GM23338 (cell line): ENCODE results near the gene SPPL2C. TPM values are rescaled to one million over a fixed set of nuclear protein-coding genes. Genes with fewer than 3 reads are reported as not detected.

Experiments
- ATAC-seq: fragments of 200-7000 bp; cut with Tn5 transposase; 3 replicates; pipeline ENCODE4 v1.9.1; 2020
- DNase-seq: peaks from one replicate; pipeline ENCODE4 v3.0.0-alpha.2; 2015; ENCODE audit warnings: low spot score
- H2AFZ ChIP-seq: fragments of 200-600 bp; sonication (generic); 2 replicates; pipeline ENCODE4 v1.8.0; 2016; ENCODE audit warnings: antibody characterized with exemption, mild to moderate bottlenecking, moderate library complexity
- H3F3A ChIP-seq: fragments of 200-600 bp; sonication (generic); replicated peaks from 2 replicates; pipeline ENCODE4 v1.8.0; 2017; ENCODE audit warnings: antibody characterized with exemption, mixed run types, low read depth
- H3K27ac ChIP-seq: fragments of 200-600 bp; sonication (generic); 2 replicates; pipeline ENCODE4 v1.6.1; 2016; ENCODE audit warnings: low read depth
- H3K27me3 ChIP-seq: fragments of 200-600 bp; sonication (generic); 2 replicates; pipeline ENCODE4 v1.8.0; 2016; ENCODE audit warnings: mild to moderate bottlenecking, mixed run types, moderate library complexity; ENCODE audit not compliant: insufficient read depth
- H3K36me3 ChIP-seq: fragments of 200-600 bp; sonication (generic); 2 replicates; pipeline ENCODE4 v1.8.0; 2016; ENCODE audit warnings: mild to moderate bottlenecking; ENCODE audit not compliant: insufficient read depth
- H3K4me1 ChIP-seq: fragments of 200-600 bp; sonication (generic); 2 replicates; pipeline ENCODE4 v1.8.0; 2016; ENCODE audit warnings: mild to moderate bottlenecking, moderate library complexity; ENCODE audit not compliant: insufficient read depth
- H3K4me2 ChIP-seq: fragments of 200-600 bp; sonication (generic); 2 replicates; pipeline ENCODE4 v1.7.1; 2017; ENCODE audit warnings: mixed run types
- H3K4me3 ChIP-seq: fragments of 200-600 bp; sonication (generic); 2 replicates; pipeline ENCODE4 v1.6.1; 2016; ENCODE audit warnings: mixed run types
- H3K79me2 ChIP-seq: fragments of 200-600 bp; sonication (generic); replicated peaks from 2 replicates; pipeline ENCODE4 v1.8.0; 2017; ENCODE audit warnings: mild to moderate bottlenecking; ENCODE audit not compliant: insufficient read depth
- H3K9me2 ChIP-seq: fragments of 200-600 bp; sonication (generic); 2 replicates; pipeline ENCODE4 v1.8.0; 2017; ENCODE audit not compliant: insufficient read depth
- H4K20me1 ChIP-seq: fragments of 200-600 bp; sonication (generic); replicated peaks from 2 replicates; pipeline ENCODE4 v1.8.0; 2017; ENCODE audit warnings: mild to moderate bottlenecking; ENCODE audit not compliant: insufficient read depth
- H3K27ac Mint-ChIP-seq: 2 replicates; pipeline ENCODE4 v1.8.0; 2020; ENCODE audit warnings: inconsistent platforms, mild to moderate bottlenecking, moderate library complexity, mixed read lengths
- H3K27me3 Mint-ChIP-seq: 3 replicates; pipeline ENCODE4 v1.8.0; 2022; ENCODE audit warnings: low read depth, mild to moderate bottlenecking, moderate library complexity, mixed read lengths, inconsistent platforms; ENCODE audit not compliant: insufficient read depth, poor library complexity
- H3K36me3 Mint-ChIP-seq: 3 replicates; pipeline ENCODE4 v1.8.0; 2021; ENCODE audit warnings: low read depth, mild to moderate bottlenecking, inconsistent platforms, moderate library complexity, mixed read lengths
- H3K4me1 Mint-ChIP-seq: 3 replicates; pipeline ENCODE4 v1.8.0; 2020; ENCODE audit warnings: mild to moderate bottlenecking, inconsistent platforms, mixed read lengths
- H3K4me3 Mint-ChIP-seq: 3 replicates; pipeline ENCODE4 v1.8.0; 2021; ENCODE audit warnings: moderate library complexity, mild to moderate bottlenecking, inconsistent platforms, mixed read lengths
- H3K9me3 Mint-ChIP-seq: 3 replicates; pipeline ENCODE4 v1.8.0; 2020; ENCODE audit warnings: moderate library complexity, mild to moderate bottlenecking, inconsistent platforms, mixed read lengths
- CREB1 ChIP-seq: fragments of 250-450 bp; sonication (Bioruptor Pico); IDR thresholded peaks from 2 replicates; pipeline ENCODE4 v1.5.0; 2020; ENCODE audit warnings: low read depth, mild to moderate bottlenecking, moderate library complexity
- CTCF ChIP-seq, 2 experiments: fragments of 200-600 bp in 1 of 2; sonication (generic) in 1 of 2; conservative IDR thresholded peaks; 2 replicates each; pipeline versions ENCODE4 v1.5.1 to v1.6.1; 2016 to 2017; ENCODE audit warnings: antibody characterized with exemption in 2 of 2, low read depth in 2 of 2, mild to moderate bottlenecking in 2 of 2, moderate library complexity in 1 of 2
- EZH2 ChIP-seq: fragments of 200-600 bp; sonication (generic); IDR thresholded peaks from one replicate; pipeline ENCODE4 v1.8.0; 2017; ENCODE audit warnings: antibody characterized with exemption, mild to moderate bottlenecking, low read depth; ENCODE audit not compliant: unreplicated experiment
- JUNB ChIP-seq: IDR thresholded peaks from one replicate; pipeline ENCODE4 v1.6.1; 2016; ENCODE audit warnings: antibody characterized with exemption; ENCODE audit not compliant: unreplicated experiment
- NANOG ChIP-seq: IDR thresholded peaks from 2 replicates; pipeline ENCODE4 v1.6.1; 2016; ENCODE audit warnings: antibody characterized with exemption, borderline replicate concordance
- POLR2AphosphoS5 ChIP-seq: IDR thresholded peaks from 2 replicates; pipeline ENCODE4 v1.6.1; 2016; ENCODE audit warnings: antibody characterized with exemption, low read depth
- STAT1 ChIP-seq: IDR thresholded peaks from one replicate; pipeline ENCODE4 v1.6.1; 2016; ENCODE audit warnings: antibody characterized with exemption; ENCODE audit not compliant: unreplicated experiment
- ZNF114 ChIP-seq: fragments of 250-450 bp; sonication (Bioruptor Pico); IDR thresholded peaks from 2 replicates; pipeline ENCODE4 v1.5.0; 2020; ENCODE audit warnings: mild to moderate bottlenecking, moderate library complexity
- ZNF331 ChIP-seq: fragments of 250-450 bp; sonication (Bioruptor Pico); IDR thresholded peaks from 2 replicates; pipeline ENCODE4 v1.5.0; 2020; ENCODE audit warnings: low read depth, mild to moderate bottlenecking, moderate library complexity
- polyA plus RNA-seq: library from polyadenylated mRNA; unstranded; fragments of >200 nt; fragmentation: Nextera tagmentation; extraction: Ambion mirVana; gene quantifications from 2 replicates; pipeline ENCODE4 v1.2.1, GENCODE V29; 2016
- total RNA-seq: library from RNA; depleted of rRNA; stranded (reverse); fragments of >200 nt; shearing (Covaris generic); gene quantifications from 2 replicates; pipeline ENCODE4 v1.2.3, GENCODE V29; 2014
- TF ChIP-seq, protein P1 (sequence below): IDR thresholded peaks from 2 replicates; pipeline ENCODE4 v1.6.1; 2016; ENCODE audit warnings: antibody characterized with exemption
- TF ChIP-seq, protein P2 (sequence below): IDR thresholded peaks from one replicate; pipeline ENCODE4 v1.6.1; 2018; ENCODE audit warnings: antibody characterized with exemption; ENCODE audit not compliant: unreplicated experiment

SPPL2C gene
- total and polyA plus RNA-seq, 2 experiments from 2014 or later = 0.14 TPM; not detected in 1

GRCh38 chr17:45828582-45829133, 16.0 kb upstream of the SPPL2C start:
- Mint-ChIP-seq H3K4me1 (no peaks in the 10 kb centered on the region), H3K27me3 (peaks cover 10% of the 10 kb centered on the region), H3K9me3 (no peaks in the 10 kb centered on the region), H3K27ac (no peak overlapping the region), H3K4me3 (no peak overlapping the region), H3K36me3 (no peaks in the 10 kb centered on the region)
- H3K4me2 ChIP-seq = no peak overlapping the region
- H3F3A ChIP-seq = no peaks in the 10 kb centered on the region
- TF ChIP-seq STAT1 (no peak), CTCF (conservative IDR thresholded peaks at IDR 0.05; ENCODE audit: low read depth in 2 of 2) (0 out of 4 replicates have a peak, but pooled peaks of 1 of the 2 experiments have one; percentile 27)
- DNase-seq = no peak
- no peak for ATAC-seq
- H4K20me1 ChIP-seq = no peaks in the 10 kb centered on the region
- no peak overlapping the region for H3K4me3 ChIP-seq
- H3K27me3 ChIP-seq = no peaks in the 10 kb centered on the region
- no peaks in the 10 kb centered on the region for H3K79me2 ChIP-seq
- no peaks in the 10 kb centered on the region for H3K36me3 ChIP-seq
- no peak overlapping the region for H3K27ac ChIP-seq
- H3K4me1 ChIP-seq = no peaks in the 10 kb centered on the region
- no peak overlapping the region for H2AFZ ChIP-seq
- no peaks in the 10 kb centered on the region for H3K9me2 ChIP-seq

- Histone ChIP-seq H3K27ac (no peak overlapping the region), H3K4me3 (no peak overlapping the region), H3K36me3 (no peaks in the 10 kb centered on the region), H3K27me3 (no peaks in the 10 kb centered on the region), H2AFZ (no peak overlapping the region), H4K20me1 (no peaks in the 10 kb centered on the region), H3F3A (no peaks in the 10 kb centered on the region), H3K4me2 (no peak overlapping the region), H3K4me1 (no peaks in the 10 kb centered on the region), H3K79me2 (no peaks in the 10 kb centered on the region), H3K9me2 (no peaks in the 10 kb centered on the region)
- peaks cover 9% of the 10 kb centered on the region for H3K27me3 Mint-ChIP-seq
- H3K9me3 Mint-ChIP-seq = no peaks in the 10 kb centered on the region
- H3K4me3 Mint-ChIP-seq = no peak overlapping the region
- H3K4me1 Mint-ChIP-seq = no peaks in the 10 kb centered on the region; the same call in 2 of the 3 replicates
- no peaks in the 10 kb centered on the region for H3K36me3 Mint-ChIP-seq
- ATAC-seq (no peak; the same call in 2 of the 3 replicates), DNase-seq (no peak)
- H3K27ac Mint-ChIP-seq = no peak overlapping the region
- no peak for TF ChIP-seq EZH2
- TF ChIP-seq, protein P1, sequence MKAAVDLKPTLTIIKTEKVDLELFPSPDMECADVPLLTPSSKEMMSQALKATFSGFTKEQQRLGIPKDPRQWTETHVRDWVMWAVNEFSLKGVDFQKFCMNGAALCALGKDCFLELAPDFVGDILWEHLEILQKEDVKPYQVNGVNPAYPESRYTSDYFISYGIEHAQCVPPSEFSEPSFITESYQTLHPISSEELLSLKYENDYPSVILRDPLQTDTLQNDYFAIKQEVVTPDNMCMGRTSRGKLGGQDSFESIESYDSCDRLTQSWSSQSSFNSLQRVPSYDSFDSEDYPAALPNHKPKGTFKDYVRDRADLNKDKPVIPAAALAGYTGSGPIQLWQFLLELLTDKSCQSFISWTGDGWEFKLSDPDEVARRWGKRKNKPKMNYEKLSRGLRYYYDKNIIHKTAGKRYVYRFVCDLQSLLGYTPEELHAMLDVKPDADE = no peak
- TF ChIP-seq JUNB = no peak
- TF ChIP-seq STAT1 = no peak
- TF ChIP-seq, protein P2, sequence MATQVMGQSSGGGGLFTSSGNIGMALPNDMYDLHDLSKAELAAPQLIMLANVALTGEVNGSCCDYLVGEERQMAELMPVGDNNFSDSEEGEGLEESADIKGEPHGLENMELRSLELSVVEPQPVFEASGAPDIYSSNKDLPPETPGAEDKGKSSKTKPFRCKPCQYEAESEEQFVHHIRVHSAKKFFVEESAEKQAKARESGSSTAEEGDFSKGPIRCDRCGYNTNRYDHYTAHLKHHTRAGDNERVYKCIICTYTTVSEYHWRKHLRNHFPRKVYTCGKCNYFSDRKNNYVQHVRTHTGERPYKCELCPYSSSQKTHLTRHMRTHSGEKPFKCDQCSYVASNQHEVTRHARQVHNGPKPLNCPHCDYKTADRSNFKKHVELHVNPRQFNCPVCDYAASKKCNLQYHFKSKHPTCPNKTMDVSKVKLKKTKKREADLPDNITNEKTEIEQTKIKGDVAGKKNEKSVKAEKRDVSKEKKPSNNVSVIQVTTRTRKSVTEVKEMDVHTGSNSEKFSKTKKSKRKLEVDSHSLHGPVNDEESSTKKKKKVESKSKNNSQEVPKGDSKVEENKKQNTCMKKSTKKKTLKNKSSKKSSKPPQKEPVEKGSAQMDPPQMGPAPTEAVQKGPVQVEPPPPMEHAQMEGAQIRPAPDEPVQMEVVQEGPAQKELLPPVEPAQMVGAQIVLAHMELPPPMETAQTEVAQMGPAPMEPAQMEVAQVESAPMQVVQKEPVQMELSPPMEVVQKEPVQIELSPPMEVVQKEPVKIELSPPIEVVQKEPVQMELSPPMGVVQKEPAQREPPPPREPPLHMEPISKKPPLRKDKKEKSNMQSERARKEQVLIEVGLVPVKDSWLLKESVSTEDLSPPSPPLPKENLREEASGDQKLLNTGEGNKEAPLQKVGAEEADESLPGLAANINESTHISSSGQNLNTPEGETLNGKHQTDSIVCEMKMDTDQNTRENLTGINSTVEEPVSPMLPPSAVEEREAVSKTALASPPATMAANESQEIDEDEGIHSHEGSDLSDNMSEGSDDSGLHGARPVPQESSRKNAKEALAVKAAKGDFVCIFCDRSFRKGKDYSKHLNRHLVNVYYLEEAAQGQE = no peak
- TF ChIP-seq ZNF331 (CRISPR knock-in tag) = no peak
- TF ChIP-seq POLR2AphosphoS5 = no peak
- no peak for TF ChIP-seq CREB1 (CRISPR knock-in tag)
- TF ChIP-seq CTCF (conservative IDR thresholded peaks at IDR 0.05; ENCODE audit: low read depth in 2 of 2) = no peak
- TF ChIP-seq NANOG = no peak
- TF ChIP-seq ZNF114 (CRISPR knock-in tag) = no peak
Measured at GRCh38 chr17:45833920-45834319, 10.8 kb upstream of the SPPL2C start.
